HG03060 (cell line): ENCODE data around the gene TEAD1.

Experiments used
- ATAC-seq: cut with Tn5 transposase; IDR thresholded peaks from one replicate; pipeline ENCODE4 v1.9.1; 2021; ENCODE audit warnings: low read depth, moderate number of reproducible peaks; ENCODE audit not compliant: unreplicated experiment

The TEAD1 gene

GRCh38 chr11:12673924-12674570 is at the start of gene TEAD1:
TEAD1 (plus strand) TSS chr11:12674421.
- ATAC-seq = no peak

GRCh38 chr11:12624595-12624994 is 49.6 kb upstream of the TEAD1 start:
- no peak for ATAC-seq

- no peak for ATAC-seq
Measured at GRCh38 chr11:12625438-12626071, 48.7 kb upstream of the TEAD1 start.

- no peak for ATAC-seq
Measured at GRCh38 chr11:12626616-12627015, 47.6 kb upstream of the TEAD1 start.

GRCh38 chr11:12628314-12628713 is 45.9 kb upstream of the TEAD1 start:
- no peak for ATAC-seq

GRCh38 chr11:12629601-12630313 is 44.5 kb upstream of the TEAD1 start:
- ATAC-seq = no peak

GRCh38 chr11:12631651-12632050 is 42.6 kb upstream of the TEAD1 start:
- no peak for ATAC-seq

- no peak for ATAC-seq
Measured at GRCh38 chr11:12634329-12634728, 39.9 kb upstream of the TEAD1 start.

GRCh38 chr11:12636871-12637410 is 37.3 kb upstream of the TEAD1 start:
- no peak for ATAC-seq

- ATAC-seq = no peak
Measured at GRCh38 chr11:12639388-12639787, 34.8 kb upstream of the TEAD1 start.

GRCh38 chr11:12640355-12640754 is 33.9 kb upstream of the TEAD1 start:
- ATAC-seq = no peak

GRCh38 chr11:12640926-12641849 is 33.0 kb upstream of the TEAD1 start:
- ATAC-seq = no peak

GRCh38 chr11:12642040-12642439 is 32.2 kb upstream of the TEAD1 start:
- no peak for ATAC-seq

GRCh38 chr11:12642806-12643428 is 31.3 kb upstream of the TEAD1 start:
- ATAC-seq = no peak

- ATAC-seq = no peak
Measured at GRCh38 chr11:12646478-12646877, 27.7 kb upstream of the TEAD1 start.

- no peak for ATAC-seq
Measured at GRCh38 chr11:12653729-12654128, 20.5 kb upstream of the TEAD1 start.

- no peak for ATAC-seq
Measured at GRCh38 chr11:12655842-12656241, 18.4 kb upstream of the TEAD1 start.

- no peak for ATAC-seq
Measured at GRCh38 chr11:12657336-12657735, 16.9 kb upstream of the TEAD1 start.

GRCh38 chr11:12657981-12658380 is 16.2 kb upstream of the TEAD1 start:
- no peak for ATAC-seq

- ATAC-seq = no peak
Measured at GRCh38 chr11:12662101-12662689, 12.0 kb upstream of the TEAD1 start.
